K562 (cell line): ENCODE data around the gene CDKN3. TPM values are rescaled to one million over a fixed set of nuclear protein-coding genes. Genes with fewer than 3 reads are reported as not detected.
A peak's percentile ranks its signal among the peaks of the same experiment; 100 is the strongest.

Source experiments
- ATAC-seq: fragments of 200-7000 bp; cut with Tn5 transposase; 3 replicates; pipeline ENCODE4 v1.9.1; 2020; ENCODE audit warnings: moderate library complexity
- BruUV-seq: library from RNA; stranded (reverse); fragments of 400-500 nt; replicated peaks from 2 replicates; lab custom pipeline; 2021; lab: Mats Ljungman, UMichigan
- CTCF ChIA-PET: fragments of 300-600 bp; formaldehyde crosslinking; extraction: SDS; loops from one replicate; lab custom pipeline; 2021; ENCODE audit warnings: low intra/inter-chr PET ratio; lab: Yijun Ruan, JAX
- POLR2A ChIA-PET: fragments of 300-600, 350-650 bp; sonication (Branson Sonifier 250); formaldehyde crosslinking; extraction: SDS; loops from one replicate; lab custom pipeline; 2021; ENCODE audit warnings: antibody characterized with exemption, inconsistent platforms; lab: Yijun Ruan, JAX
- DNase-seq, 4 experiments: peaks; one replicate each; pipeline versions ENCODE4 v3.0.0 to v3.0.0-alpha.2; 2011 to 2018; ENCODE audit warnings: low spot score in 3 of 4, mixed read lengths in 3 of 4; ENCODE audit errors: extremely low read depth in 1 of 4
- FAIRE-seq: peaks from 2 replicates; lab custom pipeline; 2011; peaks lifted over from hg19 to GRCh38; lab: Jason Lieb, UNC
- H2AFZ ChIP-seq: 2 replicates; pipeline ENCODE4 v1.6.0; 2011; ENCODE audit warnings: low read depth, low read length, control low read depth, inconsistent platforms
- H3K27ac ChIP-seq: fragments of 200-600 bp; 3 replicates; pipeline ENCODE4 v1.8.0; 2011; ENCODE audit warnings: low read depth, mild to moderate bottlenecking, control low read depth, inconsistent platforms, low read length, moderate library complexity, mixed read lengths; ENCODE audit errors: extremely low read depth
- H3K27me3 ChIP-seq, 2 experiments: fragments of 300-600 bp in 1 of 2; 2 replicates in 1 of 2; 3 replicates in 1 of 2; pipeline versions ENCODE4 v1.6.0 to v1.8.0; 2011; ENCODE audit warnings: inconsistent platforms in 2 of 2, low read length in 2 of 2, mild to moderate bottlenecking in 1 of 2, mixed read lengths in 1 of 2, moderate library complexity in 1 of 2; ENCODE audit not compliant: control insufficient read depth in 2 of 2, insufficient read depth in 2 of 2
- H3K36me3 ChIP-seq: fragments of 300-600 bp; 3 replicates; pipeline ENCODE4 v1.8.0; 2011; ENCODE audit warnings: mild to moderate bottlenecking, low read length, inconsistent platforms; ENCODE audit not compliant: control insufficient read depth, insufficient read depth
- H3K4me1 ChIP-seq, 2 experiments: fragments of 200-600 bp in 1 of 2; replicated peaks in 1 of 2; 2 replicates in 1 of 2; 3 replicates in 1 of 2; pipeline versions ENCODE4 v1.5.1 to v1.8.0; 2011; ENCODE audit warnings: inconsistent platforms in 2 of 2, low read length in 2 of 2, mild to moderate bottlenecking in 1 of 2, mixed read lengths in 1 of 2, moderate library complexity in 1 of 2; ENCODE audit not compliant: control insufficient read depth in 2 of 2, insufficient read depth in 2 of 2
- H3K4me2 ChIP-seq: 2 replicates; pipeline ENCODE4 v1.6.1; 2011; ENCODE audit warnings: low read length, control low read depth, inconsistent platforms, mixed read lengths; ENCODE audit not compliant: insufficient read depth
- H3K4me3 ChIP-seq: fragments of 200-600 bp; sonication (generic), shearing (Covaris generic); 2 replicates; pipeline ENCODE4 v1.5.1; 2016; ENCODE audit warnings: control low read depth, inconsistent platforms
- H3K79me2 ChIP-seq: fragments of 200-600 bp; 3 replicates; pipeline ENCODE4 v1.8.0; 2011; ENCODE audit warnings: low read length, inconsistent platforms; ENCODE audit not compliant: control insufficient read depth, insufficient read depth
- H3K9ac ChIP-seq, 2 experiments: 2 replicates each; pipeline versions ENCODE4 v1.6.0 to v1.6.1; 2011; ENCODE audit warnings: low read depth in 2 of 2, low read length in 2 of 2, control low read depth in 1 of 2, inconsistent platforms in 1 of 2, mild to moderate bottlenecking in 1 of 2, mixed read lengths in 1 of 2; ENCODE audit not compliant: insufficient read depth in 1 of 2
- H3K9me1 ChIP-seq: one replicate; pipeline ENCODE4 v1.6.0; 2011; ENCODE audit warnings: inconsistent platforms, mild to moderate bottlenecking, low read length, moderate library complexity; ENCODE audit not compliant: control insufficient read depth, insufficient read depth
- H3K9me3 ChIP-seq: replicated peaks from 2 replicates; pipeline ENCODE4 v1.5.1; 2011; ENCODE audit warnings: low read depth, low read length, inconsistent platforms; ENCODE audit not compliant: control insufficient read depth, insufficient read depth
- H4K20me1 ChIP-seq: replicated peaks from 2 replicates; pipeline ENCODE4 v1.6.1; 2011; ENCODE audit warnings: low read length, inconsistent platforms, mixed read lengths; ENCODE audit not compliant: control insufficient read depth, insufficient read depth
- BRD4 ChIP-seq: fragments of 200-600 bp; sonication (generic); IDR thresholded peaks from 2 replicates; pipeline ENCODE4 v1.6.1; 2017; ENCODE audit warnings: inconsistent platforms
- CGGBP1 ChIP-seq: fragments of 250-450 bp; sonication (Bioruptor Pico); IDR thresholded peaks from 2 replicates; pipeline ENCODE4 v1.9.0; 2021; ENCODE audit warnings: mild to moderate bottlenecking
- GATAD2A ChIP-seq: fragments of 450-650 bp; IDR thresholded peaks from 2 replicates; pipeline ENCODE4 v1.6.1; 2017
- PRPF4 ChIP-seq: fragments of 200-400 bp; formaldehyde crosslinking; IDR thresholded peaks from one replicate; pipeline ENCODE4 v1.6.1; 2017; ENCODE audit warnings: low read length, low read depth, mild to moderate bottlenecking; ENCODE audit not compliant: insufficient read depth, poor library complexity, severe bottlenecking
- SMARCC2 ChIP-seq: fragments of 450-650 bp; IDR thresholded peaks from 2 replicates; pipeline ENCODE4 v1.6.1; 2017; ENCODE audit warnings: antibody characterized with exemption, moderate library complexity, mild to moderate bottlenecking, low read depth
- TCF3 ChIP-seq: sonication (generic); formaldehyde crosslinking; IDR thresholded peaks from 2 replicates; pipeline ENCODE4 v1.4.0; 2020; ENCODE audit warnings: mild to moderate bottlenecking, missing genetic modification reagents
- TEAD2 ChIP-seq: fragments of 450-650 bp; IDR thresholded peaks from 2 replicates; pipeline ENCODE4 v1.6.1; 2016; ENCODE audit warnings: missing genetic modification characterization, control low read depth, missing compliant biosample characterization
- UBTF ChIP-seq, 2 experiments: IDR thresholded peaks; 2 replicates each; pipeline ENCODE4 v1.6.1; 2012; ENCODE audit warnings: improper control_type of control experiment in 2 of 2, low read depth in 2 of 2, low read length in 2 of 2, borderline replicate concordance in 1 of 2
- WGBS: fragments of 100-300 bp; shearing (Covaris generic); methylation state at CpG from one replicate; pipeline ENCODE4 v1.1.6; 2016; ENCODE audit warnings: low coverage, mixed read lengths; ENCODE audit not compliant: insufficient coverage; ENCODE audit errors: missing lambda C conversion rate; 5-methylcytosine and 5-hydroxymethylcytosine counted together
- in situ Hi-C: fragments of 300-500 bp; cut with MboI; formaldehyde crosslinking; loops from 4 replicates; pipeline ENCODE4 v1.15.0; 2018; ENCODE audit warnings: inconsistent platforms, mixed read lengths
- intact Hi-C: fragments of 100-400 bp; cut with micrococcal nuclease; formaldehyde crosslinking; loops from 2 replicates; pipeline ENCODE4 v1.14.2; 2022
- polyA plus RNA-seq, 8 experiments: library from polyadenylated mRNA; depleted of rRNA in 4 of 8; stranded (reverse) in 5 of 8; unstranded in 3 of 8; fragments of >200 nt; fragmentation: Nextera tagmentation in 2 of 8; fragmentation: Illumina TruSeq in 1 of 8; extraction: Ambion mirVana in 2 of 8; extraction: Trizol in 1 of 8; gene quantifications; 2 replicates each; pipeline versions ENCODE4 v1.2.1 to v1.2.3, GENCODE V29; 2011 to 2014; ENCODE audit warnings: inconsistent platforms in 1 of 8, missing spikeins in 1 of 8
- total RNA-seq, 7 experiments: library from RNA; depleted of rRNA in 6 of 7; stranded (reverse); fragments of >200 nt in 6 of 7; fragmentation: Illumina TruSeq in 2 of 7; extraction: Trizol in 2 of 7; gene quantifications; 2 replicates each; pipeline versions ENCODE4 v1.2.1 to v1.2.3, GENCODE V29; 2011 to 2021; ENCODE audit warnings: low replicate concordance in 1 of 7
- TF ChIP-seq, protein P1 (sequence below): fragments of 450-650 bp; IDR thresholded peaks from 2 replicates; pipeline ENCODE4 v1.6.1; 2017; ENCODE audit warnings: antibody characterized with exemption, mild to moderate bottlenecking
- TF ChIP-seq, protein P2 (sequence below): IDR thresholded peaks from 2 replicates; pipeline ENCODE4 v1.6.1; 2012; ENCODE audit warnings: low read depth, low read length, improper control_type of control experiment, borderline replicate concordance
- TF ChIP-seq, protein P3 (sequence below), 2 experiments: fragments of 250-450 bp in 1 of 2; fragments of 450-650 bp in 1 of 2; sonication (Bioruptor Pico) in 1 of 2; IDR thresholded peaks; 2 replicates each; pipeline versions ENCODE4 v1.6.1 to v1.8.0; 2016 to 2021; ENCODE audit warnings: mild to moderate bottlenecking in 2 of 2, moderate library complexity in 2 of 2, missing compliant biosample characterization in 1 of 2, missing genetic modification characterization in 1 of 2

The CDKN3 gene
- total and polyA plus RNA-seq, 9 of the 15 experiments (the other 6 are each of a cell fraction or from before 2014, with no cell fraction given), result 41.3 to 128 (median 70.7) TPM

GRCh38 chr14:54435500-54435981, 38.7 kb downstream of the CDKN3 start:
- no TSS peak for BruUV-seq
- Histone ChIP-seq H3K4me2 (peak overlapping the region; percentile 29; the same call in 1 of the 2 replicates), H4K20me1 (no peaks in the 10 kb centered on the region), H3K27me3 (no peaks in the 10 kb centered on the region), H3K9ac (peak overlapping the region in 1 of 2 experiments; percentile 13; a peak in 1 of 4 replicates), H3K9me3 (no peaks in the 10 kb centered on the region), H3K4me3 (no peak overlapping the region), H3K9me1 (no peaks in the 10 kb centered on the region), H3K36me3 (peaks cover 41% of the 10 kb centered on the region), H3K4me1 (peaks cover 5 to 25% of the 10 kb centered on the region in 2 experiments; a peak in 4 of 5 replicates), H2AFZ (no peak overlapping the region), H3K79me2 (peaks cover 93% of the 10 kb centered on the region), H3K27ac (peak overlapping the region; percentile 49; the same call in 2 of the 3 replicates)
- POLR2A ChIA-PET, result interaction anchor here (1.2 to 1.8 kb wide), 6 partner anchors 8 to 38 kb away, joined by 3 to 7 read pairs (median 6); no protein-coding TSS in a partner anchor
- FAIRE-seq (peak; percentile 73), DNase-seq (peak; percentile 17 to 41 (median 20)), ATAC-seq (peak; percentile 20)
- in situ Hi-C loops, result no loop called here
- intact Hi-C loops, result no loop called here
- CTCF ChIA-PET, result no interaction called here
- 0% methylated on average over 4 of the region's 4 CpGs for WGBS
- TF ChIP-seq GATAD2A (peak; percentile 56; the same call in 1 of the 2 replicates), SMARCC2 (peak; percentile 93), CGGBP1 (CRISPR knock-in tag) (no peak), TCF3 (CRISPR knock-in tag) (peak; percentile 51), TEAD2 (tag) (no peak), UBTF (IDR thresholded peaks at IDR 0.05; ENCODE audit: borderline replicate concordance in 1 of 2, low read depth in 2 of 2, low read length in 2 of 2) (no peak), BRD4 (no peak), PRPF4 (no peak)
- TF ChIP-seq, protein P1, sequence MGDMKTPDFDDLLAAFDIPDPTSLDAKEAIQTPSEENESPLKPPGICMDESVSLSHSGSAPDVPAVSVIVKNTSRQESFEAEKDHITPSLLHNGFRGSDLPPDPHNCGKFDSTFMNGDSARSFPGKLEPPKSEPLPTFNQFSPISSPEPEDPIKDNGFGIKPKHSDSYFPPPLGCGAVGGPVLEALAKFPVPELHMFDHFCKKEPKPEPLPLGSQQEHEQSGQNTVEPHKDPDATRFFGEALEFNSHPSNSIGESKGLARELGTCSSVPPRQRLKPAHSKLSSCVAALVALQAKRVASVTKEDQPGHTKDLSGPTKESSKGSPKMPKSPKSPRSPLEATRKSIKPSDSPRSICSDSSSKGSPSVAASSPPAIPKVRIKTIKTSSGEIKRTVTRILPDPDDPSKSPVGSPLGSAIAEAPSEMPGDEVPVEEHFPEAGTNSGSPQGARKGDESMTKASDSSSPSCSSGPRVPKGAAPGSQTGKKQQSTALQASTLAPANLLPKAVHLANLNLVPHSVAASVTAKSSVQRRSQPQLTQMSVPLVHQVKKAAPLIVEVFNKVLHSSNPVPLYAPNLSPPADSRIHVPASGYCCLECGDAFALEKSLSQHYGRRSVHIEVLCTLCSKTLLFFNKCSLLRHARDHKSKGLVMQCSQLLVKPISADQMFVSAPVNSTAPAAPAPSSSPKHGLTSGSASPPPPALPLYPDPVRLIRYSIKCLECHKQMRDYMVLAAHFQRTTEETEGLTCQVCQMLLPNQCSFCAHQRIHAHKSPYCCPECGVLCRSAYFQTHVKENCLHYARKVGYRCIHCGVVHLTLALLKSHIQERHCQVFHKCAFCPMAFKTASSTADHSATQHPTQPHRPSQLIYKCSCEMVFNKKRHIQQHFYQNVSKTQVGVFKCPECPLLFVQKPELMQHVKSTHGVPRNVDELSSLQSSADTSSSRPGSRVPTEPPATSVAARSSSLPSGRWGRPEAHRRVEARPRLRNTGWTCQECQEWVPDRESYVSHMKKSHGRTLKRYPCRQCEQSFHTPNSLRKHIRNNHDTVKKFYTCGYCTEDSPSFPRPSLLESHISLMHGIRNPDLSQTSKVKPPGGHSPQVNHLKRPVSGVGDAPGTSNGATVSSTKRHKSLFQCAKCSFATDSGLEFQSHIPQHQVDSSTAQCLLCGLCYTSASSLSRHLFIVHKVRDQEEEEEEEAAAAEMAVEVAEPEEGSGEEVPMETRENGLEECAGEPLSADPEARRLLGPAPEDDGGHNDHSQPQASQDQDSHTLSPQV, result 0 out of 2 replicates have a peak, but pooled peaks have one; percentile 24
- TF ChIP-seq, protein P2, sequence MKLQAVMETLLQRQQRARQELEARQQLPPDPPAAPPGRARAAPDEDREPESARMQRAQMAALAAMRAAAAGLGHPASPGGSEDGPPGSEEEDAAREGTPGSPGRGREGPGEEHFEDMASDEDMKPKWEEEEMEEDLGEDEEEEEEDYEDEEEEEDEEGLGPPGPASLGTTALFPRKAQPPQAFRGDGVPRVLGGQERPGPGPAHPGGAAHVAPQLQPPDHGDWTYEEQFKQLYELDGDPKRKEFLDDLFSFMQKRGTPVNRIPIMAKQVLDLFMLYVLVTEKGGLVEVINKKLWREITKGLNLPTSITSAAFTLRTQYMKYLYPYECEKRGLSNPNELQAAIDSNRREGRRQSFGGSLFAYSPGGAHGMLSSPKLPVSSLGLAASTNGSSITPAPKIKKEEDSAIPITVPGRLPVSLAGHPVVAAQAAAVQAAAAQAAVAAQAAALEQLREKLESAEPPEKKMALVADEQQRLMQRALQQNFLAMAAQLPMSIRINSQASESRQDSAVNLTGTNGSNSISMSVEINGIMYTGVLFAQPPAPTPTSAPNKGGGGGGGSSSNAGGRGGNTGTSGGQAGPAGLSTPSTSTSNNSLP, result peak; percentile 85; the same call in 1 of the 2 replicates
- TF ChIP-seq, protein P3, sequence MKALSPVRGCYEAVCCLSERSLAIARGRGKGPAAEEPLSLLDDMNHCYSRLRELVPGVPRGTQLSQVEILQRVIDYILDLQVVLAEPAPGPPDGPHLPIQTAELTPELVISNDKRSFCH (CRISPR knock-in tag; IDR thresholded peaks at IDR 0.05), result no peak
- TF ChIP-seq, protein P3 (tag; IDR thresholded peaks at IDR 0.05), result no peak
